NCI-H446 (cell line): Measurements from ENCODE around the gene ATF5.

Experiments
- DNase-seq, 2 experiments: peaks; one replicate each; lab custom pipeline; 2025; lab: John Stamatoyannopoulos, UW

The ATF5 gene

DNA sequence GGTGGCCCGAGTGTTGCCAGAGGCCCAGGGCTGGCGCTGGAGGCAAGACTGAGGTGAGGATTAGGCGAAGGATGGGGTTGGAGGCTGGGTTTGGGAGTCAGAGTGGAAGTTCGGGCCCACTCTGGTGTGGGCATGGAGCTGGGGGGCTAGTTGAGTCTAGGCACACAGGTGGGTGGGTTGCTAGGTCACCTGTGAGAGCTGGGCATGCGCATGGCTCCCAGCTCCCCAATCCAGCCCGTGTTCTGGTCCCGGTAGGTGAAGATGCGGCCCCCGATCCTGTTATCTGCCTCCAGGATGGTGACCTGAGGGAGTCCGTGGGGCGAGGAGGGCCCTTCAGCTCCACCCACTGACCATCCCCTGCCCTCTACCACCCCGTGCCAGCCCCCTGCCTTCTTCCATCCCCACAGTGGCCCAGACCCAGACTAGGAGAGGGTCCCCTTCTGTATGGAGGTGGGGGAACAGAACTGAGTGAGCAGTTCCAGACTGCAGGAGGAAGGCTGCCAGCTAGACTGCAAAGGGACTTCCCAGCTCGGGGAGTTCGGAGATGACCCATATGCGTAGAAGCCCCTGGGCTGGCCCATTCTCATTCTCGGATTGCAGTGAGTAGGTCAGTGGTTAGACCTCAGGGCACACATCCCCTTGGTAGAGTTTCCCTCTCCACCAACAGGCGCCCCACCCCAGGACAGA, 34.0 kb upstream of the ATF5 start:
- DNase-seq: no peak

- DNase-seq: no peak
Observed at GRCh38 chr19:49895566-49896297, 33.3 kb upstream of the ATF5 start.

DNA sequence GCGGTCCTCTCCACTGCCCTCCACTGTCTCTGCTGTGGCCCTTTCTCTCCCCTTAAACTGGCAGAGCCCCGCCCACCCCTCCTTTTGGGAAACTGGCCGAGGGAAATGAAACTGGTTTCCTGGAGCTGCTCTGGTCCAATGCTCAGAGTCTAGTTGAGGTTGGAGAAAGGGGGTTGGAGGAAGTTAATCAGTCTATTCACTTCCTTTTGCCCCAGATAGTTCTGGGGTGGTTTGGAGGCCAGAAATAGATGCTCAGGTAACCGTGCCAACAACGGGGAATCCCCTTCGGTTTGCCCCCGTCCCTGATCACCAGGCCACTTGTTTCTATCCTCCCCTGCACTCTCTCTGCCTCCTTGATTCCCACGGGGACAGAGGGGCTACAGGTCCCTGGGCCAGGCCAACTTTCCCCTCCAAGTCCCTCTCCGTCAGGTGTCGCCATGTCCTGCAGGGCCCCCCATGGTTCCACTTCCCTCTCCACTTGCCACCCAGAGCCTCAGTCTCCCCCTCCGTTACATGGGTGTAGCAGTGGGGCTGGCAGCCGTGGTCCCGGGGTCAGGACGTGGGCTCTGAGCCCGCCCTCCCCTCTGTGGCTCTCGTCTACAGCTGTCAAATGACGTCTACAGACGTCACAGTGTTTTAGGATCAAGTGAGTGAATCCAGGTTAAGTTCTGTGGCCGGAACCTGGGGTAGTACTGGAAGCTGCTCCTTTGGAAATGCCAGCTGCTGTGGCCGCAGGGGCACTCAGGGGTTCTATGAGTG, 32.0 kb upstream of the ATF5 start, which contains the start of gene IL4I1:
TSS of gene IL4I1 (minus strand) at position 25 of the 759 bp plus-strand sequence. CDS start 727 bp downstream, outside the sequence.
- no peak for DNase-seq

- DNase-seq: no peak
Observed at GRCh38 chr19:49904136-49904535, 24.9 kb upstream of the ATF5 start.

- no peak for DNase-seq
Observed at GRCh38 chr19:49906879-49907564, 22.0 kb upstream of the ATF5 start.

- DNase-seq: no peak
Observed at GRCh38 chr19:49907745-49908446, 21.1 kb upstream of the ATF5 start.

DNA sequence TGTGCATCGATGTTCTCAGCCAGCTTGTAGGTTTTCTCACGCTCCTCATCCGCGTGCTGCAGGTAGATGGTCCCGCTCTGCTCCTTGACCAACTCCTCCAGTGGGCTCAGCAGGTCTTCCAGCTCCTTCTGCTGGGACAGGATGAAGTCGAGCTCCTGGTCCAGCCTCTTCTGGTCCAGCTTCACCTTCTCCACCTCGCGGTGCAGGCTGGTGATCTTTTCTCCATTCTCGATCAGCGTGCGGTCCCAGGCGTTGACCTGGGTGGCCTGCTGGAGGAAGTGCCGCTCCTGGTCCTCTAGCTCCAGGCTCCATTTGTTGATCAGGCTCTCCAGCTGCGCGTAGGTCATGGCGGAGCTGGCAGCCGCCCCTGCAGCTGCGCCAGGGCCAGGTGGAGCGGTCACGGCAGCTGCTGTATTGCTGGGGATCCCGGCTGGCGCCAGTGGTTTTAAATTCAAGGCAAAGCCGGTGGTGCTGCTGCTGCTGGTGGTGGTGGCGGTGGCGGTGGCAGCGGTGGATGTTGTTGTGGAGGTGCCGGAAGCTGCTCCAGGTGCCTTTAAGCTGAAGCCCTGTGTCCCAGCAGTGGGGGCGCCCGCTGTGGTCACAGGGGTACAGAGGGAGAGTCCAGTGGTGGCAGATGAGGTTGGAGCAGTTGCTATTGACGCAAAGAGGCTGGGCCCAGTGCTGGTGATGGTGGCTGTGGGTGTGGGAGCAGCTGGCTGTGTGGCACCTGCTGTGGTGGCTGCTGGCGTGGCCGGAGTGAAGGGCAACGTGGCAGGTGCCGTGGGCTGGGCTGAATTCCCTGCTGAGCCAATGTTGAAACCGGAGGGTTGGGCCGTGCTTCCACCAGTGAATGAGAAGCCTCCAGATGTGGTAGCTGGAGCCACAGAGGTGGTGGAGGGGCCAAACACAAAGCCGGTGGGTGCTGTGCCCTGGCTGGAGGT, 20.3 kb upstream of the ATF5 start:
- DNase-seq: no peak

GRCh38 chr19:49910179-49910578, 18.8 kb upstream of the ATF5 start:
- DNase-seq: no peak

DNA sequence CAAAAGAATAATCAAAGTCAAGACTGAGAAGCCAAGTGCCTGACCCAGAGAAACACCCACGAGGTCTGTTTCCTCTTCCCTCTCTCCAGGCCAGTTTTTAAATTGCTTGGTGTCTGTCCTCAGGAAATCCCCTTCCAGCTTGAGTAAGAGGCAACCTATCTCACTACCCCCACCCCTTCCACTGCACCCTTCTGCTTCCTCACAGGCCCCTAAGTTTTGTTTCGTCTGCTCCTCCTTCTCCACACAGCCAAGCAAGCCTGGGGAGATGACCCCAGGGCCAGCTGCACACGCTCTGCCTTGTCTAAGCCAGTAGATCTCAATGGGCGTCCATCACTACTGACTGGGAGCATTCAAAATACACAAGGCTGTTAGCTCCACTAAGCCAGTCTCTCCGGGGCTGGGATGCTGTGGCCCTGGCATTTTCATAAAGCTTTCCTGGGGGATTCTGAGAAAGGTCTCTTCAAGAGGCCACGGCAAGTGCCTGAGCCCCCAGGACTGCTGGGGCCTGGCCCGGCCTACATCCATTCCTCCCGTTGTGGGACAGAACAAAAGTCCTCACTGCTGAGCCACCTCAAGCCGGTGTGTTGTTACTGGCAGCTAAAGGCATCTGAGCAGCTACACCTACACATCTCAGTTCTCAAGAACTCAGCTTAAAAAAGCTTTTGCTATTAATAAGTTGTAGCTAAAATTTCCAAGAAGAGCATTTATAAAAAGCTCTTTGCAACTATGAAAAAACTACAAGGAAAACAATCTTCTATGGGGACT, 17.4 kb upstream of the ATF5 start:
- DNase-seq: no peak

DNA sequence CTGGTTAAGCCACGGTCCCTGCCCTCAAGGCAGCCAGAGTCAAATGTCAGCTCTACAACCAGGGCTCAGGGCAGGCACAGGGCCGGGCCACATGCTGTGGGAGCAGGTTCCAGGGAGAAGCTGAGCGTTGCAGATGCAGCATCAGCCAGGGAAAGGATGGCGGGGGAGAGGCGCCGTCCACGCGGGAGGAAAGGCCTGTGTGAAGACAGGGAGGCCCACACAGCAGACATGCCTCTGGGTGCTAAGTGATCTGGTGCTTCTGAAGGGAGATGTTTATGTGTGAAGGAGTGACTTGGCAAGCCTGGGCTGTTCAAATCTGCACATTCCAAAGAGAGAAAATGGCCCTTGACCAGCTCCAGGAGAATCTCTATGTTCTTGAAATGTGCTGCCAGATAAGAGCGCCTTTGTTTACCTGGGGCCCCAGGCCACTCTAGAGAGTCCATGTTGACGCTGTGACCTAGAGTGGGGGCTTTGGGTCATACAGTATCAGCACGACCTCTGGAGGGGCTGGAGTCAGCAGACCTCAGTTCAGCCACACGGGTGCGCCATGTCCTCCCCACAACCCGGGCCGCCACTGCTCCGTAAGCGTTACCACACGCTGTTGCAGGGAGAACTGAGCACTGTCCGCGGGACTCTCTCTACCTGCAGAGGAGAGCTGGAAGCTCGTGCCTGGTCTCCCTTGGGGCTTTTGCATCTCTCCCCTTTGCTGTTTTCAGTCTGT, 15.9 kb upstream of the ATF5 start:
- no peak for DNase-seq

GRCh38 chr19:49913720-49914119, 15.3 kb upstream of the ATF5 start:
- DNase-seq: no peak

DNA sequence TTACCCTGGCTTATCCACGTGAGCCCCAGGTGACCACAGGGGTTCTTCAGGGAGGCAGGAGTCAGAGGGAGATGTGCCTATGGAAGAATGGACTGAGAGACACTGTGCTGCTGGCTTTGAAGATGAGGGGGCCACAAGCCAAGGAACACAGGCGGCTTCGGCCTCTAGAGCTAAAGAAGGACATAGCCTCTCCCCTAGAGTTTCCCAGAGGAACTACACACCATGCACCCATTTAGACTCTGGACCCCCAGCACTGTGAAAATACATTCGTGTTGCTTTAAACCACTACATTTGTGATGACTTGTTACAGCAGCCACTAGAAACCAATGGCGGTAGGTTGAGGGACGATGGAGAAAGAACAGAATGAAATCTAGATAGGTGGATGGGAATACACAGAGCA, 13.7 kb upstream of the ATF5 start:
- DNase-seq: no peak

DNA sequence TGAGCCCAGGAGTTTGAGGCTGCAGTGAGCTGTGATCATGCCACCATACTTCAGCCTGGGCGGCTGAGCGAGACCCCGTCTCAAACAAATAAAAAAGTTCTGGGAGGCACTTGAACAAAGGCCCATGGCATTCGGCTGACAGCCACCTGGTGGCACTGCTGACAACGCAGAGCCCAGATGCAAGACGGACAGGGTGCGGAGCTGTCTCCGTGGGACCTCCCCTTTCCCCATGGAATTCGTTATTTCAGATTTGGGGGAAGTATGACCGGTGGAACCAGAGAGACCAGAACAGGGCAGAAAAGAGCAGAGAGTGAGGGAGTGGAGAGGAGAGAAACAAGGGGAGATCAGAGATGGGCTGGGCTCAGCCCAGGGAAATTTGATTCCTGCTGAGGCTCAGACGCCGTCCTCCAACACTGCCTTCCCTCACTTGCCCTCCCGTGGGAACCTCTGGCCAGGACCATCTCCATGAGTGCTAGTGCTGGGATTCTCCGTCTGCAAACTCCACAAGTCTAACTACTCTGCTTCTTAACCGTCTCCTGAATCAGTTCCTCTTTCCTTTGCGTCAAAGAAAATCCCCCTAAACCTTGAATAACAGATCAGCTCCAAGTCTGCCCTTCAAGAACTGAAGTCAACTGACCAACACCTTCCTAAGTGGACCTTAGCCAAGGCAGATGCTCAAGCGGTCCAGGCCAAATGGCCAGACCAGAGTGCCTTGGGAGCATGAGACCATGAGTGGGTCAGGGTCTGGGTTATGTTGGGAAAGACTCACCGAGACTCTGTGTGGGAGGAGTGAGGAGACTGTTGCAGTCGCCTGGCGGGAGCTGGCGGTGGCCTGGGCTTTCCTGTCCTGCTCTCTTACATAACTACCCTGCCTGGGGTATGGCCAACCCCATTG, 11.9 kb upstream of the ATF5 start:
- DNase-seq: no peak

GRCh38 chr19:49918089-49918488, 10.9 kb upstream of the ATF5 start:
- no peak for DNase-seq

- no peak for DNase-seq
Observed at GRCh38 chr19:49920624-49921363, 8.2 kb upstream of the ATF5 start.

DNA sequence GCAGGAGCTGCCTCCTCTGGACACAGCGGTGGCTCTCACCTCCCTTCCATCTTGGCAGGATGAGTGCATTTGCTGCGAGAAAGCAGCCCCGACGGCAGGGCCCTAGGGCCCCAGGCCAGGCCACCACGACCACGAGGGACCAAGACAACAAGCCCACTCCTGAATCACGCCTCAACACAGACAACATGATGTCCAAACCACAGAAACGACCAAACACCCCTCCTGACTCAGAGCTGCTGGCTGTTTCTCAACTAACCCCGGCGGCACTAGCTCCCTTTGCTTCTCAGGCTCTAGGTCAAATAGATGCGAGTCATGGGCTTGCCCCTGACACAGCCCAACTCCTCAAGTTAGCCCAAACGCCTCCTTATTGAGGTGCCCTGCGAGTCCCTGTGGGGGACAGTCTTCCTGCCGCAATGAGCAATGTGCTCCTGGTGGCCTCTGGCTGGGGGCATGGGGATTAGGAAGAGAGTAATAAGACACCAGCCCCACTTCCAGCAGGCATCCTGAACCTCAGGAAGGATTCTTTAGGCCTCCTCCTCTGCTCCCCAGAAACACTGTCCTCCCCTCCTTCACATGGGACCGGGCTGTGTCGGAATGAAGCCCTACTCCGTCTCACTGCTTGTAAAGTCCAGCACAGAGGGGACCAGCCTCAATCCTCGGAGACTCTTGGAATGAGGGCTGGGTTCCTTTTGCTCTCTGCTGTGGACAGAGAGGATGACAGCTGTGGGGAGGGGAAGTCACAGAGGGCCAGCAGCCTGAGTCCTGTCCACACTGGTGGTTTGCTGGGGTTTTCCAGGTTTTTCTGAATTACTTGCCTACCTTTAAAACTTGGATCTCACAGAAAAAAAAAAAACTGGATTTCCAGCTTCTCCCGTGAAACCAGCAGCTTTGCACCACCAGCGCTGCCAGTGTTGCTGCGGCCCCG, 6.9 kb upstream of the ATF5 start:
- DNase-seq: no peak
